ENCODE measurements around the gene JMJD4.
A peak's percentile ranks its signal among the peaks of the same experiment; 100 is the strongest.

GRCh38 chr1:227729881-227730629 lies 5.0 kb downstream of the JMJD4 start:
- TF ChIP-seq CTCF (IDR thresholded peaks at IDR 0.05) = peak; percentile 15 to 79 (median 50)
- peak in 1 of 2 donors; percentile 10 for TF ChIP-seq POLR2A (IDR thresholded peaks at IDR 0.05)
